ENCODE measurements around the gene ZFYVE28.
"Not testable (repeated sequence)": the region's sequence is repeated elsewhere in the genome, so short reads cannot be mapped to it uniquely, and the experiment has no call there.

Gene ZFYVE28

GRCh38 chr4:2281575-2282343, 136.7 kb downstream of the ZFYVE28 start:
- peak; percentile 75 for DNase-seq (ENCODE audit: low spot score)
- in situ Hi-C loops (cut with MboI; ENCODE audit: low pct_unique_long_range_greater_than_20kb, low sequenced_read_pairs, unreplicated experiment), result no loop called here
- peak; percentile 20 for TF ChIP-seq CTCF (IDR thresholded peaks at IDR 0.05; ENCODE audit: extremely low read depth, insufficient read depth, missing control alignments)

- in situ Hi-C loops (cut with MboI; ENCODE audit: low pct_unique_long_range_greater_than_20kb, low sequenced_read_pairs, unreplicated experiment), result no loop called here
- DNase-seq (ENCODE audit: low spot score), result no peak
- TF ChIP-seq CTCF (IDR thresholded peaks at IDR 0.05; ENCODE audit: extremely low read depth, insufficient read depth, missing control alignments), result no peak
Observed at GRCh38 chr4:2280531-2281300, 137.7 kb downstream of the ZFYVE28 start.

GRCh38 chr4:2277956-2278355, 140.5 kb downstream of the ZFYVE28 start:
- no peak for DNase-seq (ENCODE audit: low spot score)
- in situ Hi-C loops (cut with MboI; ENCODE audit: low pct_unique_long_range_greater_than_20kb, low sequenced_read_pairs, unreplicated experiment), result no loop called here
- no peak for TF ChIP-seq CTCF (IDR thresholded peaks at IDR 0.05; ENCODE audit: extremely low read depth, insufficient read depth, missing control alignments)

- no peak for TF ChIP-seq CTCF (IDR thresholded peaks at IDR 0.05; ENCODE audit: extremely low read depth, insufficient read depth, missing control alignments)
- in situ Hi-C loops (cut with MboI; ENCODE audit: low pct_unique_long_range_greater_than_20kb, low sequenced_read_pairs, unreplicated experiment), result no loop called here
- DNase-seq (ENCODE audit: low spot score), result no peak
Observed at GRCh38 chr4:2276581-2277325, 141.7 kb downstream of the ZFYVE28 start.

GRCh38 chr4:2275546-2276251, 142.7 kb downstream of the ZFYVE28 start:
- no peak for DNase-seq (ENCODE audit: low spot score)
- TF ChIP-seq CTCF (IDR thresholded peaks at IDR 0.05; ENCODE audit: extremely low read depth, insufficient read depth, missing control alignments), result no peak
- in situ Hi-C loops (cut with MboI; ENCODE audit: low pct_unique_long_range_greater_than_20kb, low sequenced_read_pairs, unreplicated experiment), result no loop called here

GRCh38 chr4:2275044-2275397, 143.4 kb downstream of the ZFYVE28 start:
- DNase-seq (ENCODE audit: low spot score); in situ Hi-C loops (cut with MboI; ENCODE audit: low pct_unique_long_range_greater_than_20kb, low sequenced_read_pairs, unreplicated experiment): not testable (repeated sequence)

Data from GM13977 (cell line).